Measurements from ENCODE around the gene GIGYF2.

Gene GIGYF2

DNA sequence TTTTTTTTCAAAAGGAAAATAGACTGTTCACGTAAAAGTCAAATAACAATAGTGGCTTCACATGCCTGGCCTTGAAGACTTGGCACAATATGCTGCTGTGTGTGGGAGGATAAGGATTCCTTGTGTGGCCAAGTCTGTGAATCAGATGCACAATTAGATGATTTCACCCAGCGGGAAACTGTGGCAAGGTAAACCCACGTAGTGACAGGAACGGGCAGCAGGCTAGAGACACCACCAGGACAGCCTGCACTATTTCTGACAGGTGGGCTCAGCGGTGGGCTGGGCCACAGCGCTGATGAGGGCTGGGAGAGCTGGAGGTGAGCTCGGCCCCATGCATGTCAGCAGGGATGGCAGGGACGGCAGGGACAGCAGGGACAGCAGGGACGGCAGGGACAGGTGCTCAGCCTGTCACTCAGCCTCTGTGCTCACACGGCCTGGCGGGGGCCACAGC lies 194.5 kb downstream of the GIGYF2 start:
- peaks cover 18% of the 10 kb centered on the region for H3K27me3 Mint-ChIP-seq
- ATAC-seq (ENCODE audit: low read depth) = no peak
- no peaks in the 10 kb centered on the region for H3K9me3 Mint-ChIP-seq
- no peak for DNase-seq (ENCODE audit: low spot score in 2 of 2)
- H3K36me3 Mint-ChIP-seq = no peaks in the 10 kb centered on the region
- H3K4me3 Mint-ChIP-seq = no peak overlapping the region
- peaks cover 3% of the 10 kb centered on the region for H3K4me1 Mint-ChIP-seq
- no peak overlapping the region for H3K27ac Mint-ChIP-seq

DNA sequence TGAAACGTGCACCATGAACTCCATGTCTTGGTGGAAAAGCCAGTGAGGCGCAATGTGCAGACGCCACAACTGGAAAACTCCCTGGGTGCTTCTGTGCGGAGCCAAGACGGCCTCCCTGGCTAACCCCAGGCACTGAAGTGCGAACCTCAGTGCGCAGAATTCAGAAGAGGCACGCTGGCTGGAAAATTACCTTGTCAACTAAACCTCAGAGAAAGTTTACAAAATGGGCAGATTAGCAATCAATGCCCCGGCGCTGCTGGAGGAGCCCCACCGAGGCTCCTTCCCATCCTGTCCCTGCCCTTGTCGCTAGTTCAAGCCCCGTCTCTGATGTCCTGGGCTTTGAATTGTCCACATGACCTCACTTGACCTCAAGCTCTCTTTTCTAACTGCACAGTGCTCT lies 195.1 kb downstream of the GIGYF2 start:
- Mint-ChIP-seq H3K27ac (no peak overlapping the region), H3K27me3 (peaks cover 18% of the 10 kb centered on the region), H3K4me3 (no peak overlapping the region), H3K36me3 (no peaks in the 10 kb centered on the region), H3K9me3 (no peaks in the 10 kb centered on the region), H3K4me1 (peaks cover 3% of the 10 kb centered on the region)
- no peak for DNase-seq (ENCODE audit: low spot score in 2 of 2)
- no peak for ATAC-seq (ENCODE audit: low read depth)

DNA sequence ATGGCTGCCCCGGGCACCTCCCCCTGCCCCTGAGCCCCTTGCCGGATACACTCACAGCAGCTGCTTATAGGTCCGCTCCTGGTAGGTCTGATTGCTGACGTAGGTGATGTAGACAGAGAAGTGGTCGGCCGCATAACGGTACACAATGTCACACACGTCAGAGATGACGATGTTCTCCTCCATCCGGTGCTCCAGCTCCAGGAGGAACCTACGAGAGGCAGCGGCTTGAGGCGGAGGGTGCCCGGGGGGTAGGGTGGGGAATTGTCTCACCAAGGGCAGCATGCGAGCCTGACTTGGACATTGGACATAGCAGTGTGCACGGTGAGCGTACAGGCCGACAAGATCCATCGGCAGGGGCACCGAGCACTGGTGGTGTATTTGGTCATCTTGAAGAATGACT lies 195.7 kb downstream of the GIGYF2 start:
- peaks cover 18% of the 10 kb centered on the region for H3K27me3 Mint-ChIP-seq
- ATAC-seq (ENCODE audit: low read depth) (no peak), DNase-seq (ENCODE audit: low spot score in 2 of 2) (no peak)
- H3K9me3 Mint-ChIP-seq = no peaks in the 10 kb centered on the region
- no peak overlapping the region for H3K27ac Mint-ChIP-seq
- H3K4me3 Mint-ChIP-seq = no peak overlapping the region
- no peaks in the 10 kb centered on the region for H3K36me3 Mint-ChIP-seq
- H3K4me1 Mint-ChIP-seq = peaks cover 3% of the 10 kb centered on the region

DNA sequence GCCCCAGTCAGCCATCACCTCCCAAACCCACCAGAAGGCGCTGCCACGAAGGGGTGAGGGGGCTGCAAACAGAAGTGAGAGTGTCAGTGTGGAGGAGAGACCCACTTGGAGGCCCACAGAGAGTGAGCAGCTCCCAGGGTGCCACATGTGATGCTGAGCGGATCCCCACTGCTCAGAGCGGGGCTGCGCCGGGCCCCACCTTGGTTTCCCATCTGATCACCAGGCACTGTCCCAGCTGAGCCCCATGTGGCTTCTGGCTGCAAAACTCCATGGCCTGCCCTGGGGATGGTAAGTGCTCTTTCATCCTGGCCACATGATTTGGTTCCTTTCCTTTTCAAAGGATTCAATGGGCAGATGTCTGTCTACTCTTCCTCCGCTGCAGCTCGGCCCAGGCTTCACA lies 196.7 kb downstream of the GIGYF2 start:
- H3K27ac Mint-ChIP-seq = no peak overlapping the region
- ATAC-seq (ENCODE audit: low read depth) (no peak), DNase-seq (ENCODE audit: low spot score in 2 of 2) (no peak)
- H3K36me3 Mint-ChIP-seq = no peaks in the 10 kb centered on the region
- H3K4me3 Mint-ChIP-seq = no peak overlapping the region
- peaks cover 18% of the 10 kb centered on the region for H3K27me3 Mint-ChIP-seq
- peaks cover 3% of the 10 kb centered on the region for H3K4me1 Mint-ChIP-seq
- no peaks in the 10 kb centered on the region for H3K9me3 Mint-ChIP-seq

GRCh38 chr2:232894251-232894650 lies 197.1 kb downstream of the GIGYF2 start:
- no peak overlapping the region for H3K4me3 Mint-ChIP-seq
- peaks cover 18% of the 10 kb centered on the region for H3K27me3 Mint-ChIP-seq
- peaks cover 3% of the 10 kb centered on the region for H3K4me1 Mint-ChIP-seq
- no peaks in the 10 kb centered on the region for H3K9me3 Mint-ChIP-seq
- DNase-seq (ENCODE audit: low spot score in 2 of 2) = no peak
- ATAC-seq (ENCODE audit: low read depth) = no peak
- H3K27ac Mint-ChIP-seq = no peak overlapping the region
- H3K36me3 Mint-ChIP-seq = no peaks in the 10 kb centered on the region

GRCh38 chr2:232894746-232895145 lies 197.6 kb downstream of the GIGYF2 start:
- peaks cover 3% of the 10 kb centered on the region for H3K4me1 Mint-ChIP-seq
- no peaks in the 10 kb centered on the region for H3K9me3 Mint-ChIP-seq
- H3K36me3 Mint-ChIP-seq = no peaks in the 10 kb centered on the region
- no peak overlapping the region for H3K4me3 Mint-ChIP-seq
- DNase-seq (ENCODE audit: low spot score in 2 of 2) (no peak), ATAC-seq (ENCODE audit: low read depth) (no peak)
- peaks cover 18% of the 10 kb centered on the region for H3K27me3 Mint-ChIP-seq
- no peak overlapping the region for H3K27ac Mint-ChIP-seq

DNA sequence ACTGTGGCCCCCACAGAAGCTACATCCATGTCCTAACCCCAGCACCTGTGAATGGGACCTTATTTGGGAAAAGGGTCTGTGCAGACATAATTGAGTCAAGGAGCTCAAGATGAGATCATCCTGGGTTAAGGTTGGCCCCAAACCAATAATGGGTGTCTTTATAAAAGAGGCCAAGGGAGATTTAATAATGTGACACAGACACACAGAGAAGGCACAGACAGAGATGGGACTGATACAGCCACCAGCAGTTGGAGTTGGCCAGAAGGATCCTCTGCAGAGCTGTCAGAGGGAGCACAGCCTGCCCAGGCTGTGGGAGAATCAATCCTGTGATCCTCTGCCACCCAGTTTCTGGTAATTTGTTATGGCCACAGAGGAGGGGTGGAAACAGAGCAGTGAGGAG lies 199.0 kb downstream of the GIGYF2 start:
- ATAC-seq (ENCODE audit: low read depth) = no peak
- H3K4me3 Mint-ChIP-seq = no peak overlapping the region
- H3K9me3 Mint-ChIP-seq = no peaks in the 10 kb centered on the region
- peaks cover under 1% of the 10 kb centered on the region for H3K4me1 Mint-ChIP-seq
- H3K36me3 Mint-ChIP-seq = no peaks in the 10 kb centered on the region
- no peak for DNase-seq (ENCODE audit: low spot score in 2 of 2)
- H3K27ac Mint-ChIP-seq = no peak overlapping the region
- peaks cover 8% of the 10 kb centered on the region for H3K27me3 Mint-ChIP-seq

- no peaks in the 10 kb centered on the region for H3K4me1 Mint-ChIP-seq
- peaks cover 4% of the 10 kb centered on the region for H3K27me3 Mint-ChIP-seq
- H3K4me3 Mint-ChIP-seq = no peak overlapping the region
- no peaks in the 10 kb centered on the region for H3K9me3 Mint-ChIP-seq
- no peak overlapping the region for H3K27ac Mint-ChIP-seq
- no peak for DNase-seq (ENCODE audit: low spot score in 2 of 2)
- no peak for ATAC-seq (ENCODE audit: low read depth)
- H3K36me3 Mint-ChIP-seq = no peaks in the 10 kb centered on the region
Observed at GRCh38 chr2:232896720-232897597, 199.8 kb downstream of the GIGYF2 start.

GRCh38 chr2:232897598-232898408 lies 200.7 kb downstream of the GIGYF2 start:
- H3K9me3 Mint-ChIP-seq = no peaks in the 10 kb centered on the region
- ATAC-seq (ENCODE audit: low read depth) = no peak
- no peaks in the 10 kb centered on the region for H3K27me3 Mint-ChIP-seq
- H3K4me3 Mint-ChIP-seq = no peak overlapping the region
- no peak for DNase-seq (ENCODE audit: low spot score in 2 of 2)
- no peak overlapping the region for H3K27ac Mint-ChIP-seq
- no peaks in the 10 kb centered on the region for H3K36me3 Mint-ChIP-seq
- H3K4me1 Mint-ChIP-seq = no peaks in the 10 kb centered on the region

DNA sequence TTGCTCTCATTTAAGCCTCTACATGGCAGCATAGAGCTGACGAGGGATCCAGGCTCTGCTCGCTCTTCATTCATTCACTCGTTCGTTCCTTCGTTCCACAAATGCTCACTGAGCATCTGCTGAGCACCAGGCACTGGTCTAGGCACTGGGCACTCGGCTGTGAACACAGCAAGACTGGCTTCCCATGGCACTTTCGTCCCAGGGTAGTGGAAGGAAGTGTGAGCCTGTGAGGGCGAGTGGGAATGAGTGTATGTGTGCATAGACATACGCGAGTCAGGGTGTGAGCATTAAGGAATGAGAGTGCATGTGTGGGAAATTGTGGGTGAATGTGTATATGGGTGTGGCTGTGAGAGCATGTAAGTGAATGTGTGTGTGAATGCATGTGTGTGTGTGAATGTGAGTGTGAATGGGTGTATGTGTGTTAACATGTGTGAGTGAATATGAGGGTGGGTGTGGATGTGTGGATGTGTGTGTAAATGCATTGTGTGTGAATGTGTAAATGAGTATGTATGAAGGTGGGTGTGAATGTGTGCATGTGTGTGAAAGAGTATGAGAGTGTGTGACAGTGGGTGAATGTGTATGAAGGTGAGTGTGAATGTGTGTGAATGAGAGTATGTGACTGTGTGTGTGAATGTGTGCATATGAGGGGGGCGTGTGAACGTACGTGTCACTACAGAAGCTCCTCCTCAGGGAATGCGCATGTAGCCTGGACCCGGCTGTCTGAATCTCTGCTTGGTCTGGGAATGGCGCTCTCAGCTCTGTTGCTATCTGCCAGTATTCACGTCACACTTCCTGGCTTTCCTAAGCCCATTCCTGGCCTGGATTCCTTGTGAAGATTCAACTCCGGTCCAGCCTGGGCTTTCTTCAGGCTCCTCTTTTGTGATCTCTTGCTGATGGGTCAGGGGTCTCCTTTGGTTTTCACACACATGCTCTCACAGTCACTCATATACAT lies 201.7 kb downstream of the GIGYF2 start:
- Mint-ChIP-seq H3K36me3 (no peaks in the 10 kb centered on the region), H3K4me1 (no peaks in the 10 kb centered on the region), H3K27ac (no peak overlapping the region), H3K9me3 (no peaks in the 10 kb centered on the region), H3K4me3 (no peak overlapping the region), H3K27me3 (no peaks in the 10 kb centered on the region)
- DNase-seq (ENCODE audit: low spot score in 2 of 2) (no peak), ATAC-seq (ENCODE audit: low read depth) (no peak)

GRCh38 chr2:232900811-232901735 lies 203.9 kb downstream of the GIGYF2 start:
- Mint-ChIP-seq H3K27ac (no peak overlapping the region), H3K27me3 (no peaks in the 10 kb centered on the region), H3K36me3 (no peaks in the 10 kb centered on the region), H3K4me3 (no peak overlapping the region), H3K4me1 (no peaks in the 10 kb centered on the region), H3K9me3 (no peaks in the 10 kb centered on the region)
- no peak for DNase-seq (ENCODE audit: low spot score in 2 of 2)
- no peak for ATAC-seq (ENCODE audit: low read depth)

- Mint-ChIP-seq H3K36me3 (no peaks in the 10 kb centered on the region), H3K27ac (no peak overlapping the region), H3K9me3 (no peaks in the 10 kb centered on the region), H3K27me3 (no peaks in the 10 kb centered on the region), H3K4me3 (no peak overlapping the region), H3K4me1 (no peaks in the 10 kb centered on the region)
- DNase-seq (ENCODE audit: low spot score in 2 of 2) (no peak), ATAC-seq (ENCODE audit: low read depth) (no peak)
Observed at GRCh38 chr2:232901736-232902578, 204.8 kb downstream of the GIGYF2 start.
